K562 (cell line): Measurements from ENCODE around the gene PGD. TPM values are rescaled to one million over a fixed set of nuclear protein-coding genes. Genes with fewer than 3 reads are reported as not detected.
"Not testable (repeated sequence)": the region's sequence is repeated elsewhere in the genome, so short reads cannot be mapped to it uniquely, and the experiment has no call there.

Source experiments
- ATAC-seq: fragments of 200-7000 bp; cut with Tn5 transposase; 3 replicates; pipeline ENCODE4 v1.9.1; 2020; ENCODE audit warnings: moderate library complexity
- BruUV-seq: library from RNA; stranded (reverse); fragments of 400-500 nt; replicated peaks from 2 replicates; lab custom pipeline; 2021; lab: Mats Ljungman, UMichigan
- CTCF ChIA-PET: fragments of 300-600 bp; formaldehyde crosslinking; extraction: SDS; loops from one replicate; lab custom pipeline; 2021; ENCODE audit warnings: low intra/inter-chr PET ratio; lab: Yijun Ruan, JAX
- POLR2A ChIA-PET: fragments of 300-600, 350-650 bp; sonication (Branson Sonifier 250); formaldehyde crosslinking; extraction: SDS; loops from one replicate; lab custom pipeline; 2021; ENCODE audit warnings: antibody characterized with exemption, inconsistent platforms; lab: Yijun Ruan, JAX
- DNase-seq, 4 experiments: peaks; one replicate each; pipeline versions ENCODE4 v3.0.0 to v3.0.0-alpha.2; 2011 to 2018; ENCODE audit warnings: low spot score in 3 of 4, mixed read lengths in 3 of 4; ENCODE audit errors: extremely low read depth in 1 of 4
- FAIRE-seq: peaks from 2 replicates; lab custom pipeline; 2011; peaks lifted over from hg19 to GRCh38; lab: Jason Lieb, UNC
- H2AFZ ChIP-seq: 2 replicates; pipeline ENCODE4 v1.6.0; 2011; ENCODE audit warnings: low read depth, low read length, control low read depth, inconsistent platforms
- H3K27ac ChIP-seq: fragments of 200-600 bp; 3 replicates; pipeline ENCODE4 v1.8.0; 2011; ENCODE audit warnings: low read depth, mild to moderate bottlenecking, control low read depth, inconsistent platforms, low read length, moderate library complexity, mixed read lengths; ENCODE audit errors: extremely low read depth
- H3K27me3 ChIP-seq, 2 experiments: fragments of 300-600 bp in 1 of 2; 2 replicates in 1 of 2; 3 replicates in 1 of 2; pipeline versions ENCODE4 v1.6.0 to v1.8.0; 2011; ENCODE audit warnings: inconsistent platforms in 2 of 2, low read length in 2 of 2, mild to moderate bottlenecking in 1 of 2, mixed read lengths in 1 of 2, moderate library complexity in 1 of 2; ENCODE audit not compliant: control insufficient read depth in 2 of 2, insufficient read depth in 2 of 2
- H3K36me3 ChIP-seq: fragments of 300-600 bp; 3 replicates; pipeline ENCODE4 v1.8.0; 2011; ENCODE audit warnings: mild to moderate bottlenecking, low read length, inconsistent platforms; ENCODE audit not compliant: control insufficient read depth, insufficient read depth
- H3K4me1 ChIP-seq, 2 experiments: fragments of 200-600 bp in 1 of 2; replicated peaks in 1 of 2; 2 replicates in 1 of 2; 3 replicates in 1 of 2; pipeline versions ENCODE4 v1.5.1 to v1.8.0; 2011; ENCODE audit warnings: inconsistent platforms in 2 of 2, low read length in 2 of 2, mild to moderate bottlenecking in 1 of 2, mixed read lengths in 1 of 2, moderate library complexity in 1 of 2; ENCODE audit not compliant: control insufficient read depth in 2 of 2, insufficient read depth in 2 of 2
- H3K4me2 ChIP-seq: 2 replicates; pipeline ENCODE4 v1.6.1; 2011; ENCODE audit warnings: low read length, control low read depth, inconsistent platforms, mixed read lengths; ENCODE audit not compliant: insufficient read depth
- H3K4me3 ChIP-seq: fragments of 200-600 bp; sonication (generic), shearing (Covaris generic); 2 replicates; pipeline ENCODE4 v1.5.1; 2016; ENCODE audit warnings: control low read depth, inconsistent platforms
- H3K79me2 ChIP-seq: fragments of 200-600 bp; 3 replicates; pipeline ENCODE4 v1.8.0; 2011; ENCODE audit warnings: low read length, inconsistent platforms; ENCODE audit not compliant: control insufficient read depth, insufficient read depth
- H3K9ac ChIP-seq, 2 experiments: 2 replicates each; pipeline versions ENCODE4 v1.6.0 to v1.6.1; 2011; ENCODE audit warnings: low read depth in 2 of 2, low read length in 2 of 2, control low read depth in 1 of 2, inconsistent platforms in 1 of 2, mild to moderate bottlenecking in 1 of 2, mixed read lengths in 1 of 2; ENCODE audit not compliant: insufficient read depth in 1 of 2
- H3K9me1 ChIP-seq: one replicate; pipeline ENCODE4 v1.6.0; 2011; ENCODE audit warnings: inconsistent platforms, mild to moderate bottlenecking, low read length, moderate library complexity; ENCODE audit not compliant: control insufficient read depth, insufficient read depth
- H3K9me3 ChIP-seq: replicated peaks from 2 replicates; pipeline ENCODE4 v1.5.1; 2011; ENCODE audit warnings: low read depth, low read length, inconsistent platforms; ENCODE audit not compliant: control insufficient read depth, insufficient read depth
- H4K20me1 ChIP-seq: replicated peaks from 2 replicates; pipeline ENCODE4 v1.6.1; 2011; ENCODE audit warnings: low read length, inconsistent platforms, mixed read lengths; ENCODE audit not compliant: control insufficient read depth, insufficient read depth
- C11orf30 ChIP-seq: fragments of 450-650 bp; IDR thresholded peaks from 2 replicates; pipeline ENCODE4 v1.6.1; 2016; ENCODE audit warnings: low read depth, mild to moderate bottlenecking
- NBN ChIP-seq: fragments of 450-650 bp; IDR thresholded peaks from 2 replicates; pipeline ENCODE4 v1.6.1; 2016; ENCODE audit warnings: low read depth, mild to moderate bottlenecking
- SMC3 ChIP-seq: conservative IDR thresholded peaks from 2 replicates; pipeline ENCODE4 v1.6.1; 2011; ENCODE audit warnings: low read depth, low read length, improper control_type of control experiment; ENCODE audit not compliant: insufficient read depth
- WGBS: fragments of 100-300 bp; shearing (Covaris generic); methylation state at CpG from one replicate; pipeline ENCODE4 v1.1.6; 2016; ENCODE audit warnings: low coverage, mixed read lengths; ENCODE audit not compliant: insufficient coverage; ENCODE audit errors: missing lambda C conversion rate; 5-methylcytosine and 5-hydroxymethylcytosine counted together
- in situ Hi-C: fragments of 300-500 bp; cut with MboI; formaldehyde crosslinking; loops from 4 replicates; pipeline ENCODE4 v1.15.0; 2018; ENCODE audit warnings: inconsistent platforms, mixed read lengths
- intact Hi-C: fragments of 100-400 bp; cut with micrococcal nuclease; formaldehyde crosslinking; loops from 2 replicates; pipeline ENCODE4 v1.14.2; 2022
- polyA plus RNA-seq, 8 experiments: library from polyadenylated mRNA; depleted of rRNA in 4 of 8; stranded (reverse) in 5 of 8; unstranded in 3 of 8; fragments of >200 nt; fragmentation: Nextera tagmentation in 2 of 8; fragmentation: Illumina TruSeq in 1 of 8; extraction: Ambion mirVana in 2 of 8; extraction: Trizol in 1 of 8; gene quantifications; 2 replicates each; pipeline versions ENCODE4 v1.2.1 to v1.2.3, GENCODE V29; 2011 to 2014; ENCODE audit warnings: inconsistent platforms in 1 of 8, missing spikeins in 1 of 8
- total RNA-seq, 7 experiments: library from RNA; depleted of rRNA in 6 of 7; stranded (reverse); fragments of >200 nt in 6 of 7; fragmentation: Illumina TruSeq in 2 of 7; extraction: Trizol in 2 of 7; gene quantifications; 2 replicates each; pipeline versions ENCODE4 v1.2.1 to v1.2.3, GENCODE V29; 2011 to 2021; ENCODE audit warnings: low replicate concordance in 1 of 7
- TF ChIP-seq, protein P1 (sequence below): sonication (generic); formaldehyde crosslinking; IDR thresholded peaks from 2 replicates; pipeline ENCODE4 v1.8.1; 2023; ENCODE audit warnings: mild to moderate bottlenecking, missing genetic modification reagents
- TF ChIP-seq, protein P2 (sequence below): fragments of 450-650 bp; IDR thresholded peaks from 2 replicates; pipeline ENCODE4 v1.7.1; 2018; ENCODE audit warnings: mild to moderate bottlenecking, low read depth; ENCODE audit not compliant: partially characterized antibody
- TF ChIP-seq, protein P3 (sequence below), 2 experiments: fragments of 450-650 bp; formaldehyde crosslinking in 1 of 2; IDR thresholded peaks; 2 replicates each; pipeline versions ENCODE4 v1.4.0 to v1.6.1; 2014 to 2020; ENCODE audit warnings: mild to moderate bottlenecking in 2 of 2, borderline replicate concordance in 1 of 2, low read depth in 1 of 2

The PGD gene
- total and polyA plus RNA-seq, 9 of the 15 experiments (the other 6 are each of a cell fraction or from before 2014, with no cell fraction given) = 177 to 542 (median 270) TPM

- not testable (repeated sequence) for H3K9me1 ChIP-seq, H3K4me1 ChIP-seq, H3K79me2 ChIP-seq, H2AFZ ChIP-seq, H3K9me3 ChIP-seq, H3K9ac ChIP-seq, H3K27me3 ChIP-seq, H3K4me3 ChIP-seq, H4K20me1 ChIP-seq, H3K4me2 ChIP-seq, H3K27ac ChIP-seq
- DNase-seq (peak; percentile 64 to 82 (median 70)), FAIRE-seq (peak; percentile 92), ATAC-seq (peak; percentile 90)
- ChIA-PET CTCF (interaction anchor here (0.6 to 3.8 kb wide), 5 partner anchors 48 to 128 kb away, joined by 3 to 88 read pairs (median 4); partner anchors contain the start of gene CENPS), POLR2A (interaction anchor here (0.6 to 1.9 kb wide), 7 partner anchors 9 to 165 kb away, joined by 3 to 6 read pairs (median 3); partner anchors contain the start of gene PGD)
- in situ Hi-C loops = loop anchor here (5.0 kb wide), 1 partner anchor 120 kb away; no protein-coding TSS in a partner anchor
- BruUV-seq = TSS peak; percentile 49
- WGBS = 13% methylated on average over 14 of the region's 14 CpGs
- intact Hi-C loops = loop anchor here (1.0 to 5.0 kb wide), 3 partner anchors 51 to 117 kb away; partner anchors contain the start of genes DFFA and PEX14
- peaks cover 20% of the 10 kb centered on the region; the same call in 1 of the 3 replicates for H3K36me3 ChIP-seq
- TF ChIP-seq NBN (0 out of 2 replicates have a peak, but pooled peaks have one; percentile 45), SMC3 (peak; percentile 84), C11orf30 (peak; percentile 80)
- TF ChIP-seq, protein P1, sequence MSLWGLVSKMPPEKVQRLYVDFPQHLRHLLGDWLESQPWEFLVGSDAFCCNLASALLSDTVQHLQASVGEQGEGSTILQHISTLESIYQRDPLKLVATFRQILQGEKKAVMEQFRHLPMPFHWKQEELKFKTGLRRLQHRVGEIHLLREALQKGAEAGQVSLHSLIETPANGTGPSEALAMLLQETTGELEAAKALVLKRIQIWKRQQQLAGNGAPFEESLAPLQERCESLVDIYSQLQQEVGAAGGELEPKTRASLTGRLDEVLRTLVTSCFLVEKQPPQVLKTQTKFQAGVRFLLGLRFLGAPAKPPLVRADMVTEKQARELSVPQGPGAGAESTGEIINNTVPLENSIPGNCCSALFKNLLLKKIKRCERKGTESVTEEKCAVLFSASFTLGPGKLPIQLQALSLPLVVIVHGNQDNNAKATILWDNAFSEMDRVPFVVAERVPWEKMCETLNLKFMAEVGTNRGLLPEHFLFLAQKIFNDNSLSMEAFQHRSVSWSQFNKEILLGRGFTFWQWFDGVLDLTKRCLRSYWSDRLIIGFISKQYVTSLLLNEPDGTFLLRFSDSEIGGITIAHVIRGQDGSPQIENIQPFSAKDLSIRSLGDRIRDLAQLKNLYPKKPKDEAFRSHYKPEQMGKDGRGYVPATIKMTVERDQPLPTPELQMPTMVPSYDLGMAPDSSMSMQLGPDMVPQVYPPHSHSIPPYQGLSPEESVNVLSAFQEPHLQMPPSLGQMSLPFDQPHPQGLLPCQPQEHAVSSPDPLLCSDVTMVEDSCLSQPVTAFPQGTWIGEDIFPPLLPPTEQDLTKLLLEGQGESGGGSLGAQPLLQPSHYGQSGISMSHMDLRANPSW (CRISPR knock-in tag) = peak; percentile 73; the same call in 1 of the 2 replicates
- TF ChIP-seq, protein P2, sequence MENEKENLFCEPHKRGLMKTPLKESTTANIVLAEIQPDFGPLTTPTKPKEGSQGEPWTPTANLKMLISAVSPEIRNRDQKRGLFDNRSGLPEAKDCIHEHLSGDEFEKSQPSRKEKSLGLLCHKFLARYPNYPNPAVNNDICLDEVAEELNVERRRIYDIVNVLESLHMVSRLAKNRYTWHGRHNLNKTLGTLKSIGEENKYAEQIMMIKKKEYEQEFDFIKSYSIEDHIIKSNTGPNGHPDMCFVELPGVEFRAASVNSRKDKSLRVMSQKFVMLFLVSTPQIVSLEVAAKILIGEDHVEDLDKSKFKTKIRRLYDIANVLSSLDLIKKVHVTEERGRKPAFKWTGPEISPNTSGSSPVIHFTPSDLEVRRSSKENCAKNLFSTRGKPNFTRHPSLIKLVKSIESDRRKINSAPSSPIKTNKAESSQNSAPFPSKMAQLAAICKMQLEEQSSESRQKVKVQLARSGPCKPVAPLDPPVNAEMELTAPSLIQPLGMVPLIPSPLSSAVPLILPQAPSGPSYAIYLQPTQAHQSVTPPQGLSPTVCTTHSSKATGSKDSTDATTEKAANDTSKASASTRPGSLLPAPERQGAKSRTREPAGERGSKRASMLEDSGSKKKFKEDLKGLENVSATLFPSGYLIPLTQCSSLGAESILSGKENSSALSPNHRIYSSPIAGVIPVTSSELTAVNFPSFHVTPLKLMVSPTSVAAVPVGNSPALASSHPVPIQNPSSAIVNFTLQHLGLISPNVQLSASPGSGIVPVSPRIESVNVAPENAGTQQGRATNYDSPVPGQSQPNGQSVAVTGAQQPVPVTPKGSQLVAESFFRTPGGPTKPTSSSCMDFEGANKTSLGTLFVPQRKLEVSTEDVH = peak; percentile 20
- TF ChIP-seq, protein P3, sequence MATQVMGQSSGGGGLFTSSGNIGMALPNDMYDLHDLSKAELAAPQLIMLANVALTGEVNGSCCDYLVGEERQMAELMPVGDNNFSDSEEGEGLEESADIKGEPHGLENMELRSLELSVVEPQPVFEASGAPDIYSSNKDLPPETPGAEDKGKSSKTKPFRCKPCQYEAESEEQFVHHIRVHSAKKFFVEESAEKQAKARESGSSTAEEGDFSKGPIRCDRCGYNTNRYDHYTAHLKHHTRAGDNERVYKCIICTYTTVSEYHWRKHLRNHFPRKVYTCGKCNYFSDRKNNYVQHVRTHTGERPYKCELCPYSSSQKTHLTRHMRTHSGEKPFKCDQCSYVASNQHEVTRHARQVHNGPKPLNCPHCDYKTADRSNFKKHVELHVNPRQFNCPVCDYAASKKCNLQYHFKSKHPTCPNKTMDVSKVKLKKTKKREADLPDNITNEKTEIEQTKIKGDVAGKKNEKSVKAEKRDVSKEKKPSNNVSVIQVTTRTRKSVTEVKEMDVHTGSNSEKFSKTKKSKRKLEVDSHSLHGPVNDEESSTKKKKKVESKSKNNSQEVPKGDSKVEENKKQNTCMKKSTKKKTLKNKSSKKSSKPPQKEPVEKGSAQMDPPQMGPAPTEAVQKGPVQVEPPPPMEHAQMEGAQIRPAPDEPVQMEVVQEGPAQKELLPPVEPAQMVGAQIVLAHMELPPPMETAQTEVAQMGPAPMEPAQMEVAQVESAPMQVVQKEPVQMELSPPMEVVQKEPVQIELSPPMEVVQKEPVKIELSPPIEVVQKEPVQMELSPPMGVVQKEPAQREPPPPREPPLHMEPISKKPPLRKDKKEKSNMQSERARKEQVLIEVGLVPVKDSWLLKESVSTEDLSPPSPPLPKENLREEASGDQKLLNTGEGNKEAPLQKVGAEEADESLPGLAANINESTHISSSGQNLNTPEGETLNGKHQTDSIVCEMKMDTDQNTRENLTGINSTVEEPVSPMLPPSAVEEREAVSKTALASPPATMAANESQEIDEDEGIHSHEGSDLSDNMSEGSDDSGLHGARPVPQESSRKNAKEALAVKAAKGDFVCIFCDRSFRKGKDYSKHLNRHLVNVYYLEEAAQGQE (IDR thresholded peaks at IDR 0.05; ENCODE audit: borderline replicate concordance) = peak; percentile 91
- TF ChIP-seq, protein P3 (CRISPR knock-in tag; IDR thresholded peaks at IDR 0.05; ENCODE audit: low read depth) = not testable (repeated sequence)
These were observed 21.4 kb upstream of the PGD start for GRCh38 chr1:10377365-10378029.
